MM.1S (cell line): ENCODE measurements around the gene GJC1.

Experiments
- DNase-seq: peaks from one replicate; pipeline ENCODE4 v3.0.0-alpha.2; 2015
- H2AFZ ChIP-seq: fragments of 300-600 bp; sonication (generic); 2 replicates; pipeline ENCODE4 v1.6.0; 2016; ENCODE audit warnings: antibody characterized with exemption, low read length
- H3F3A ChIP-seq: fragments of 300-600 bp; sonication (generic); 2 replicates; pipeline ENCODE4 v1.6.1; 2016; ENCODE audit warnings: mild to moderate bottlenecking, antibody characterized with exemption, low read length, moderate library complexity, mixed read lengths; ENCODE audit not compliant: insufficient read depth
- H3K27ac ChIP-seq: fragments of 300-600 bp; sonication (generic); 2 replicates; pipeline ENCODE4 v1.5.1; 2016; ENCODE audit warnings: mild to moderate bottlenecking, low read length
- H3K27me3 ChIP-seq: fragments of 300-600 bp; sonication (generic); replicated peaks from 2 replicates; pipeline ENCODE4 v1.6.0; 2016; ENCODE audit warnings: low read length; ENCODE audit not compliant: insufficient read depth
- H3K36me3 ChIP-seq: fragments of 300-600 bp; sonication (generic); replicated peaks from 2 replicates; pipeline ENCODE4 v1.6.1; 2016; ENCODE audit warnings: mild to moderate bottlenecking, low read length, mixed read lengths; ENCODE audit not compliant: insufficient read depth
- H3K4me1 ChIP-seq: fragments of 300-600 bp; sonication (generic); 2 replicates; pipeline ENCODE4 v1.6.1; 2016; ENCODE audit warnings: low read length, mixed read lengths
- H3K4me2 ChIP-seq: fragments of 300-600 bp; sonication (generic); 2 replicates; pipeline ENCODE4 v1.6.0; 2016; ENCODE audit warnings: low read depth, low read length
- H3K4me3 ChIP-seq: fragments of 300-600 bp; sonication (generic); 2 replicates; pipeline ENCODE4 v1.5.1; 2016; ENCODE audit warnings: low read length, mixed read lengths
- H3K79me2 ChIP-seq: fragments of 300-600 bp; sonication (generic); 2 replicates; pipeline ENCODE4 v1.6.1; 2016; ENCODE audit warnings: mixed run types, low read length, mixed read lengths
- H3K9ac ChIP-seq: fragments of 300-600 bp; sonication (generic); 2 replicates; pipeline ENCODE4 v1.6.1; 2016; ENCODE audit warnings: low read length, mixed read lengths
- H3K9me2 ChIP-seq: fragments of 300-600 bp; sonication (generic); replicated peaks from 2 replicates; pipeline ENCODE4 v1.6.1; 2016; ENCODE audit warnings: mild to moderate bottlenecking, low read length, mixed read lengths; ENCODE audit not compliant: insufficient read depth
- H3K9me3 ChIP-seq: fragments of 300-600 bp; sonication (generic); replicated peaks from 2 replicates; pipeline ENCODE4 v1.6.1; 2016; ENCODE audit warnings: mild to moderate bottlenecking, low read length, mixed read lengths; ENCODE audit not compliant: insufficient read depth
- H4K20me1 ChIP-seq: fragments of 300-600 bp; sonication (generic); 2 replicates; pipeline ENCODE4 v1.6.1; 2016; ENCODE audit warnings: mild to moderate bottlenecking, low read length, moderate library complexity, mixed read lengths; ENCODE audit not compliant: insufficient read depth
- EZH2 ChIP-seq: fragments of 300-600 bp; sonication (generic); optimal IDR thresholded peaks from 2 replicates; pipeline ENCODE3; 2017; ENCODE audit warnings: low read depth, mild to moderate bottlenecking, antibody characterized with exemption, low read length, mixed read lengths
- EZH2phosphoT487 ChIP-seq: fragments of 300-600 bp; sonication (generic); IDR thresholded peaks from 2 replicates; pipeline ENCODE4 v1.6.1; 2018; ENCODE audit warnings: antibody characterized with exemption, low read length
- TF ChIP-seq, protein P1 (sequence below): fragments of 300-600 bp; sonication (generic); IDR thresholded peaks from 2 replicates; pipeline ENCODE4 v1.5.1; 2016; ENCODE audit warnings: antibody characterized with exemption, low read length, mixed read lengths

The GJC1 gene

GRCh38 chr17:44786551-44787081, 43.5 kb downstream of the GJC1 start:
- no peaks in the 10 kb centered on the region; the same call in 1 of the 2 replicates for H3K27me3 ChIP-seq
- no peaks in the 10 kb centered on the region for H3K4me1 ChIP-seq
- no peak overlapping the region for H3K9ac ChIP-seq
- H2AFZ ChIP-seq: no peak overlapping the region
- H3K4me2 ChIP-seq: no peak overlapping the region
- no peak overlapping the region for H3K4me3 ChIP-seq
- no peaks in the 10 kb centered on the region for H3K79me2 ChIP-seq
- no peak for TF ChIP-seq EZH2phosphoT487
- TF ChIP-seq, protein P1, sequence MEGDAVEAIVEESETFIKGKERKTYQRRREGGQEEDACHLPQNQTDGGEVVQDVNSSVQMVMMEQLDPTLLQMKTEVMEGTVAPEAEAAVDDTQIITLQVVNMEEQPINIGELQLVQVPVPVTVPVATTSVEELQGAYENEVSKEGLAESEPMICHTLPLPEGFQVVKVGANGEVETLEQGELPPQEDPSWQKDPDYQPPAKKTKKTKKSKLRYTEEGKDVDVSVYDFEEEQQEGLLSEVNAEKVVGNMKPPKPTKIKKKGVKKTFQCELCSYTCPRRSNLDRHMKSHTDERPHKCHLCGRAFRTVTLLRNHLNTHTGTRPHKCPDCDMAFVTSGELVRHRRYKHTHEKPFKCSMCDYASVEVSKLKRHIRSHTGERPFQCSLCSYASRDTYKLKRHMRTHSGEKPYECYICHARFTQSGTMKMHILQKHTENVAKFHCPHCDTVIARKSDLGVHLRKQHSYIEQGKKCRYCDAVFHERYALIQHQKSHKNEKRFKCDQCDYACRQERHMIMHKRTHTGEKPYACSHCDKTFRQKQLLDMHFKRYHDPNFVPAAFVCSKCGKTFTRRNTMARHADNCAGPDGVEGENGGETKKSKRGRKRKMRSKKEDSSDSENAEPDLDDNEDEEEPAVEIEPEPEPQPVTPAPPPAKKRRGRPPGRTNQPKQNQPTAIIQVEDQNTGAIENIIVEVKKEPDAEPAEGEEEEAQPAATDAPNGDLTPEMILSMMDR: no peak
- no peak for TF ChIP-seq EZH2
- H3K9me2 ChIP-seq: no peaks in the 10 kb centered on the region
- no peaks in the 10 kb centered on the region for H3K9me3 ChIP-seq
- no peak overlapping the region for H3K27ac ChIP-seq
- no peaks in the 10 kb centered on the region for H4K20me1 ChIP-seq
- H3K36me3 ChIP-seq: no peaks in the 10 kb centered on the region
- no peak for DNase-seq
- no peaks in the 10 kb centered on the region for H3F3A ChIP-seq

GRCh38 chr17:44785921-44786320, 44.2 kb downstream of the GJC1 start:
- Histone ChIP-seq H3K27me3 (no peaks in the 10 kb centered on the region; the same call in 1 of the 2 replicates), H3K9me2 (no peaks in the 10 kb centered on the region), H3K9me3 (no peaks in the 10 kb centered on the region), H3K9ac (no peak overlapping the region), H3K4me3 (no peak overlapping the region), H3K36me3 (no peaks in the 10 kb centered on the region), H3K27ac (no peak overlapping the region), H2AFZ (no peak overlapping the region), H3F3A (no peaks in the 10 kb centered on the region), H4K20me1 (no peaks in the 10 kb centered on the region), H3K4me2 (no peak overlapping the region), H3K79me2 (no peaks in the 10 kb centered on the region), H3K4me1 (no peaks in the 10 kb centered on the region)
- TF ChIP-seq, protein P1: no peak
- no peak for TF ChIP-seq EZH2
- TF ChIP-seq EZH2phosphoT487: no peak
- DNase-seq: no peak

DNA sequence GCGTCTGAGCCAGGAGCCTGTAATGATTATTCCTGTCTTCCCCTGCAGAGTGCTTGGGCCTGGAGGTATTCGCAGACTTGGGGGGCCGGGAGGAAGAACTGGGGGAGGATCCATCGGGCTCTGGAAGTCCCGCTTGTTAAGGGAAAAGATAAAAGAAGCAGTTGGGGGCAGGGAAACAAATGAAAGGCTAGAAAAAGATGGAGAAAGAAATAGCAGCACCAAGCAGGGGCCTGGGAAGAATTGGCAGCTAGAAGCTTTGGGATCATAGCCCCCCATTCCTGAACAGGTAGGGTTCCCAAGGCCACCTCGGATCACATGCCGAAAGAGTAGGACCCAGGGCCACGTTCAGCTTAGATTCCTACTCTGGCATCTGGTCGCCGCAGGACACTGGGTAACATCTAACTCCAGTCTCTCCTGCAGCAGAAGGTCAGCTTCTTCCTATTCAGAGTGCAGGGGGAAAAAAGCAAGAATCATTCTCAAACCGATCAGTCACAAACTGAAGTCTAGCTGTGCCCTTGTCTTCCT, 47.7 kb downstream of the GJC1 start:
- no peak overlapping the region for H3K4me3 ChIP-seq
- H3F3A ChIP-seq: no peaks in the 10 kb centered on the region
- no peak for TF ChIP-seq EZH2phosphoT487
- TF ChIP-seq, protein P1: no peak
- no peak for TF ChIP-seq EZH2
- no peaks in the 10 kb centered on the region for H3K9me2 ChIP-seq
- H3K4me1 ChIP-seq: no peaks in the 10 kb centered on the region
- no peak overlapping the region for H3K4me2 ChIP-seq
- H3K79me2 ChIP-seq: no peaks in the 10 kb centered on the region
- no peak for DNase-seq
- H3K9me3 ChIP-seq: no peaks in the 10 kb centered on the region
- H4K20me1 ChIP-seq: no peaks in the 10 kb centered on the region
- no peak overlapping the region for H3K9ac ChIP-seq
- no peak overlapping the region for H2AFZ ChIP-seq
- H3K27me3 ChIP-seq: no peaks in the 10 kb centered on the region; the same call in 1 of the 2 replicates
- no peaks in the 10 kb centered on the region for H3K36me3 ChIP-seq
- no peak overlapping the region for H3K27ac ChIP-seq
